Stimulated activated CD4-positive, alpha-beta T cell treated with anti-CD3 and anti-CD28 coated beads, Interleukin-1b, Interleukin-23, amount 100 ng/mL, for 48 hours (primary cell): ENCODE data around the gene VPS35.

ENCODE experiments used
- DNase-seq: peaks from one replicate; pipeline ENCODE4 v3.0.0-alpha.2; 2020

Gene VPS35

GRCh38 chr16:46688654-46689364, at the start of gene VPS35:
VPS35 (minus strand) TSS chr16:46689178; CDS start chr16:46689133, 45 bp downstream.
- DNase-seq: peak; percentile 99

GRCh38 chr16:46737621-46738214, 48.7 kb upstream of the VPS35 start:
- DNase-seq: no peak

GRCh38 chr16:46736695-46737094, 47.7 kb upstream of the VPS35 start:
- DNase-seq: no peak

- no peak for DNase-seq
Measured at GRCh38 chr16:46733319-46733830, 44.4 kb upstream of the VPS35 start.

GRCh38 chr16:46732561-46732960, 43.6 kb upstream of the VPS35 start:
- no peak for DNase-seq

GRCh38 chr16:46731691-46732555, 42.9 kb upstream of the VPS35 start:
- DNase-seq: no peak

GRCh38 chr16:46730801-46731690, 42.1 kb upstream of the VPS35 start:
- DNase-seq: no peak

- no peak for DNase-seq
Measured at GRCh38 chr16:46730126-46730525, 41.1 kb upstream of the VPS35 start.

GRCh38 chr16:46729326-46729995, 40.5 kb upstream of the VPS35 start:
- no peak for DNase-seq

- no peak for DNase-seq
Measured at GRCh38 chr16:46728806-46729205, 39.8 kb upstream of the VPS35 start.

GRCh38 chr16:46727630-46728029, 38.7 kb upstream of the VPS35 start:
- DNase-seq: no peak

- no peak for DNase-seq
Measured at GRCh38 chr16:46727184-46727583, 38.2 kb upstream of the VPS35 start.

GRCh38 chr16:46721885-46722284, 32.9 kb upstream of the VPS35 start:
- no peak for DNase-seq

GRCh38 chr16:46720619-46721018, 31.6 kb upstream of the VPS35 start:
- no peak for DNase-seq

- no peak for DNase-seq
Measured at GRCh38 chr16:46719528-46719927, 30.6 kb upstream of the VPS35 start.

GRCh38 chr16:46718214-46718613, 29.2 kb upstream of the VPS35 start:
- no peak for DNase-seq

- no peak for DNase-seq
Measured at GRCh38 chr16:46717692-46718091, 28.7 kb upstream of the VPS35 start.

GRCh38 chr16:46715769-46716305, 26.9 kb upstream of the VPS35 start:
- DNase-seq: no peak

GRCh38 chr16:46714797-46715591, 26.0 kb upstream of the VPS35 start:
- no peak for DNase-seq

- DNase-seq: no peak
Measured at GRCh38 chr16:46713634-46714033, 24.7 kb upstream of the VPS35 start.

GRCh38 chr16:46712911-46713310, 23.9 kb upstream of the VPS35 start:
- no peak for DNase-seq
